ENCODE results near the gene AMBP.

The AMBP gene

DNA sequence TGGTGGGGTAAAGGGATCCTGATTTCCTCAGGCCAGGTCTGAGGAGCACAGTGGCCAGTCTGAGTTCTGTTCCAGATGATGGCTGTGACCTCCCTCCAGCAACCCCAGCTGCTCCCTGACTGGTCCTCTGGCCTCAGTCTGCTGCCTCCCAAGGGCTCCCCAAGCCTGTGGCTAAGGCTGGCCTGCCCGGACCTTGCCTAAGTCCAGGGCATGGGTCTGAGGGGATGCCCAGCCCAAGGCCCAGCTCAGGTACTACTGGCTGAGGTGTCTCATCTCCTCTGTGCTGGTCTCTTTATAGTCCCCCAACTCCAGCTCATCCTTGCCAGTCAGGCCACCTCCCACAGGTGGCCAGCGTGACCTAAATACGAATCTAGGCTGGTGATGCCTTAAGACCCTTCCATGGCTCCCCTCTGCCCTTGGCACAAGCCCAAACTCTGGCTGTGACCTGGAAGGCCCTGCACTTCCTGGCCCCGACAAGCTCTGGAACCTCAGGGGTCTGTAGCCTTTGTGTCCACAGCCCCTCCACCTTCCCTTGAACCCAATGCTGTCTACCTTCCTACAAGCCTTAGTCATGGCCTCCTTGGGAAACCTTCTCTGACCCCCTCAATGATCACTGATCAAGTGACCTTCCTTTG is 11.2 kb upstream of the AMBP start (continued):
- TF ChIP-seq, protein P1, sequence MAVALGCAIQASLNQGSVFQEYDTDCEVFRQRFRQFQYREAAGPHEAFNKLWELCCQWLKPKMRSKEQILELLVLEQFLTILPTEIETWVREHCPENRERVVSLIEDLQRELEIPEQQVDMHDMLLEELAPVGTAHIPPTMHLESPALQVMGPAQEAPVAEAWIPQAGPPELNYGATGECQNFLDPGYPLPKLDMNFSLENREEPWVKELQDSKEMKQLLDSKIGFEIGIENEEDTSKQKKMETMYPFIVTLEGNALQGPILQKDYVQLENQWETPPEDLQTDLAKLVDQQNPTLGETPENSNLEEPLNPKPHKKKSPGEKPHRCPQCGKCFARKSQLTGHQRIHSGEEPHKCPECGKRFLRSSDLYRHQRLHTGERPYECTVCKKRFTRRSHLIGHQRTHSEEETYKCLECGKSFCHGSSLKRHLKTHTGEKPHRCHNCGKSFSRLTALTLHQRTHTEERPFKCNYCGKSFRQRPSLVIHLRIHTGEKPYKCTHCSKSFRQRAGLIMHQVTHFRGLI (tag by site-specific recombination; IDR thresholded peaks at IDR 0.05): no peak
- TF ChIP-seq, protein P2, sequence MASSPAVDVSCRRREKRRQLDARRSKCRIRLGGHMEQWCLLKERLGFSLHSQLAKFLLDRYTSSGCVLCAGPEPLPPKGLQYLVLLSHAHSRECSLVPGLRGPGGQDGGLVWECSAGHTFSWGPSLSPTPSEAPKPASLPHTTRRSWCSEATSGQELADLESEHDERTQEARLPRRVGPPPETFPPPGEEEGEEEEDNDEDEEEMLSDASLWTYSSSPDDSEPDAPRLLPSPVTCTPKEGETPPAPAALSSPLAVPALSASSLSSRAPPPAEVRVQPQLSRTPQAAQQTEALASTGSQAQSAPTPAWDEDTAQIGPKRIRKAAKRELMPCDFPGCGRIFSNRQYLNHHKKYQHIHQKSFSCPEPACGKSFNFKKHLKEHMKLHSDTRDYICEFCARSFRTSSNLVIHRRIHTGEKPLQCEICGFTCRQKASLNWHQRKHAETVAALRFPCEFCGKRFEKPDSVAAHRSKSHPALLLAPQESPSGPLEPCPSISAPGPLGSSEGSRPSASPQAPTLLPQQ (tag by site-specific recombination; IDR thresholded peaks at IDR 0.05): no peak

DNA sequence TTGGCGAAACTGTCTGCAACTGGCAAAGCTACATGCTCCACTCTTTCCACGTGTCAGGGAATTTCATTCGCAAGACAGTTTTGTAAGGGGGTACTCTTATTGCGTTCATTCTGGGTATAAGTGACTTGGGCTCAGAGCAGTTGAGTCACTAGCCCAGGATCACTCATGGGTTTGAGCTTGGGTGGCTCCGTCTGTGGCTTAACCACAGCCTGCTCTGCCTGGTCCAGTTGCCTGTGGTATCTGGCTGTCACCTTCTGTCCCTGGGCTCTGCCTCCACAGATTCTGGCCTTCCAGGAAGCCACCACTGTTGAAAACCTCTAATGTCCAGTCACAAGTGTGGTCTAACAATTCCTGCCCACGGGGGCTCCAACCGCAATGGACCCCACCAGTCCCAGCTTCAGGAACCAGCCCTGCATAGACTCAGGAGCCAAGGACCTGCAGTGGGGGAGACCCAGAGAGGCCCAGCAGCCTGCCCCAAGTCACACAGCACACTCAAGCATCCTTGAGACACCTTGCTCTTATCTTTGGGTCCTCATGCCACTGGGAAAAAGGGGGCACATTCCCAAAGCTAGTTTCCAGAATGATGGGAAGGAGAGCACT is 10.6 kb upstream of the AMBP start:
- TF ChIP-seq, protein P3, sequence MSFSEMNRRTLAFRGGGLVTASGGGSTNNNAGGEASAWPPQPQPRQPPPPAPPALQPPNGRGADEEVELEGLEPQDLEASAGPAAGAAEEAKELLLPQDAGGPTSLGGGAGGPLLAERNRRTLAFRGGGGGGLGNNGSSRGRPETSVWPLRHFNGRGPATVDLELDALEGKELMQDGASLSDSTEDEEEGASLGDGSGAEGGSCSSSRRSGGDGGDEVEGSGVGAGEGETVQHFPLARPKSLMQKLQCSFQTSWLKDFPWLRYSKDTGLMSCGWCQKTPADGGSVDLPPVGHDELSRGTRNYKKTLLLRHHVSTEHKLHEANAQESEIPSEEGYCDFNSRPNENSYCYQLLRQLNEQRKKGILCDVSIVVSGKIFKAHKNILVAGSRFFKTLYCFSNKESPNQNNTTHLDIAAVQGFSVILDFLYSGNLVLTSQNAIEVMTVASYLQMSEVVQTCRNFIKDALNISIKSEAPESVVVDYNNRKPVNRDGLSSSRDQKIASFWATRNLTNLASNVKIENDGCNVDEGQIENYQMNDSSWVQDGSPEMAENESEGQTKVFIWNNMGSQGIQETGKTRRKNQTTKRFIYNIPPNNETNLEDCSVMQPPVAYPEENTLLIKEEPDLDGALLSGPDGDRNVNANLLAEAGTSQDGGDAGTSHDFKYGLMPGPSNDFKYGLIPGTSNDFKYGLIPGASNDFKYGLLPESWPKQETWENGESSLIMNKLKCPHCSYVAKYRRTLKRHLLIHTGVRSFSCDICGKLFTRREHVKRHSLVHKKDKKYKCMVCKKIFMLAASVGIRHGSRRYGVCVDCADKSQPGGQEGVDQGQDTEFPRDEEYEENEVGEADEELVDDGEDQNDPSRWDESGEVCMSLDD (tag by site-specific recombination; IDR thresholded peaks at IDR 0.05): no peak
- TF ChIP-seq MYNN (tag by site-specific recombination; IDR thresholded peaks at IDR 0.05; ENCODE audit: borderline replicate concordance) (no peak), ZNF366 (tag by site-specific recombination; conservative IDR thresholded peaks at IDR 0.05) (no peak), ZNF514 (tag by site-specific recombination; IDR thresholded peaks at IDR 0.05) (no peak), ZNF202 (tag by site-specific recombination; IDR thresholded peaks at IDR 0.05; ENCODE audit: borderline replicate concordance) (no peak), SCRT1 (tag by site-specific recombination; IDR thresholded peaks at IDR 0.05; ENCODE audit: borderline replicate concordance) (no peak), ZNF791 (tag by site-specific recombination; IDR thresholded peaks at IDR 0.05) (no peak), ZNF391 (tag by site-specific recombination; IDR thresholded peaks at IDR 0.05; ENCODE audit: borderline replicate concordance, low read depth) (no peak), YY1 (tag by site-specific recombination; IDR thresholded peaks at IDR 0.05) (no peak), HOXD13 (CRISPR knock-in tag; IDR thresholded peaks at IDR 0.05; ENCODE audit: borderline replicate concordance) (no peak), ZNF133 (tag by site-specific recombination; IDR thresholded peaks at IDR 0.05) (no peak), ZBTB20 (tag by site-specific recombination; IDR thresholded peaks at IDR 0.05) (no peak), ZNF610 (tag by site-specific recombination; IDR thresholded peaks at IDR 0.05; ENCODE audit: borderline replicate concordance) (no peak), ZNF423 (tag by site-specific recombination; IDR thresholded peaks at IDR 0.05) (no peak), ZNF658 (tag by site-specific recombination; IDR thresholded peaks at IDR 0.05) (no peak), ZNF23 (tag by site-specific recombination; IDR thresholded peaks at IDR 0.05; ENCODE audit: borderline replicate concordance) (no peak)
- TF ChIP-seq, protein P4, sequence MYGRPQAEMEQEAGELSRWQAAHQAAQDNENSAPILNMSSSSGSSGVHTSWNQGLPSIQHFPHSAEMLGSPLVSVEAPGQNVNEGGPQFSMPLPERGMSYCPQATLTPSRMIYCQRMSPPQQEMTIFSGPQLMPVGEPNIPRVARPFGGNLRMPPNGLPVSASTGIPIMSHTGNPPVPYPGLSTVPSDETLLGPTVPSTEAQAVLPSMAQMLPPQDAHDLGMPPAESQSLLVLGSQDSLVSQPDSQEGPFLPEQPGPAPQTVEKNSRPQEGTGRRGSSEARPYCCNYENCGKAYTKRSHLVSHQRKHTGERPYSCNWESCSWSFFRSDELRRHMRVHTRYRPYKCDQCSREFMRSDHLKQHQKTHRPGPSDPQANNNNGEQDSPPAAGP (tag by site-specific recombination; IDR thresholded peaks at IDR 0.05): no peak
- TF ChIP-seq, protein P5, sequence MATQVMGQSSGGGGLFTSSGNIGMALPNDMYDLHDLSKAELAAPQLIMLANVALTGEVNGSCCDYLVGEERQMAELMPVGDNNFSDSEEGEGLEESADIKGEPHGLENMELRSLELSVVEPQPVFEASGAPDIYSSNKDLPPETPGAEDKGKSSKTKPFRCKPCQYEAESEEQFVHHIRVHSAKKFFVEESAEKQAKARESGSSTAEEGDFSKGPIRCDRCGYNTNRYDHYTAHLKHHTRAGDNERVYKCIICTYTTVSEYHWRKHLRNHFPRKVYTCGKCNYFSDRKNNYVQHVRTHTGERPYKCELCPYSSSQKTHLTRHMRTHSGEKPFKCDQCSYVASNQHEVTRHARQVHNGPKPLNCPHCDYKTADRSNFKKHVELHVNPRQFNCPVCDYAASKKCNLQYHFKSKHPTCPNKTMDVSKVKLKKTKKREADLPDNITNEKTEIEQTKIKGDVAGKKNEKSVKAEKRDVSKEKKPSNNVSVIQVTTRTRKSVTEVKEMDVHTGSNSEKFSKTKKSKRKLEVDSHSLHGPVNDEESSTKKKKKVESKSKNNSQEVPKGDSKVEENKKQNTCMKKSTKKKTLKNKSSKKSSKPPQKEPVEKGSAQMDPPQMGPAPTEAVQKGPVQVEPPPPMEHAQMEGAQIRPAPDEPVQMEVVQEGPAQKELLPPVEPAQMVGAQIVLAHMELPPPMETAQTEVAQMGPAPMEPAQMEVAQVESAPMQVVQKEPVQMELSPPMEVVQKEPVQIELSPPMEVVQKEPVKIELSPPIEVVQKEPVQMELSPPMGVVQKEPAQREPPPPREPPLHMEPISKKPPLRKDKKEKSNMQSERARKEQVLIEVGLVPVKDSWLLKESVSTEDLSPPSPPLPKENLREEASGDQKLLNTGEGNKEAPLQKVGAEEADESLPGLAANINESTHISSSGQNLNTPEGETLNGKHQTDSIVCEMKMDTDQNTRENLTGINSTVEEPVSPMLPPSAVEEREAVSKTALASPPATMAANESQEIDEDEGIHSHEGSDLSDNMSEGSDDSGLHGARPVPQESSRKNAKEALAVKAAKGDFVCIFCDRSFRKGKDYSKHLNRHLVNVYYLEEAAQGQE (tag by site-specific recombination; IDR thresholded peaks at IDR 0.05): no peak
- TF ChIP-seq, protein P6, sequence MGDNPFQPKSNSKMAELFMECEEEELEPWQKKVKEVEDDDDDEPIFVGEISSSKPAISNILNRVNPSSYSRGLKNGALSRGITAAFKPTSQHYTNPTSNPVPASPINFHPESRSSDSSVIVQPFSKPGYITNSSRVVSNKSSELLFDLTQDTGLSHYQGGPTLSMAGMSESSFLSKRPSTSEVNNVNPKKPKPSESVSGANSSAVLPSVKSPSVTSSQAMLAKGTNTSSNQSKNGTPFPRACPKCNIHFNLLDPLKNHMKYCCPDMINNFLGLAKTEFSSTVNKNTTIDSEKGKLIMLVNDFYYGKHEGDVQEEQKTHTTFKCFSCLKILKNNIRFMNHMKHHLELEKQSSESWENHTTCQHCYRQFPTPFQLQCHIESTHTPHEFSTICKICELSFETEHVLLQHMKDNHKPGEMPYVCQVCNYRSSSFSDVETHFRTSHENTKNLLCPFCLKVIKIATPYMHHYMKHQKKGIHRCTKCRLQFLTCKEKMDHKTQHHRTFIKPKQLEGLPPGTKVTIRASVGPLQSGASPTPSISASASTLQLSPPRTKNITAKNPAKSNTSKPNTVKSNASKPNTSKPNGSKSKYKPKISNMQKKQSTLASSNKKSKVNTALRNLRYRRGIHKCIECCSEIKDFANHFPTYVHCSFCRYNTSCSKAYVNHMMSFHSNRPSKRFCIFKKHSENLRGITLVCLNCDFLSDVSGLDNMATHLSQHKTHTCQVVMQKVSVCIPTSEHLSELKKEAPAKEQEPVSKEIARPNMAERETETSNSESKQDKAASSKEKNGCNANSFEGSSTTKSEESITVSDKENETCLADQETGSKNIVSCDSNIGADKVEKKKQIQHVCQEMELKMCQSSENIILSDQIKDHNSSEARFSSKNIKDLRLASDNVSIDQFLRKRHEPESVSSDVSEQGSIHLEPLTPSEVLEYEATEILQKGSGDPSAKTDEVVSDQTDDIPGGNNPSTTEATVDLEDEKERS (tag by site-specific recombination; IDR thresholded peaks at IDR 0.05): no peak
- no peaks in the 10 kb centered on the region for H3K36me3 ChIP-seq (ENCODE audit: control insufficient read depth in 2 of 2, insufficient read depth in 1 of 2, low read length in 2 of 2)
- no peaks in the 10 kb centered on the region for H3K9me3 ChIP-seq (ENCODE audit: control insufficient read depth, insufficient read depth, low read depth, low read length)
- ChIA-PET CTCF (interaction anchor here (0.5 to 2.4 kb wide), 4 partner anchors 19 to 1269 kb away, joined by 3 to 11 read pairs (median 8); no protein-coding TSS in a partner anchor), POLR2A (no interaction called here)
- H3K27ac ChIP-seq (ENCODE audit: extremely low read depth, low read depth, low read length): no peak overlapping the region
- H3K4me3 ChIP-seq (ENCODE audit: low read depth, low read length): no peak overlapping the region
- no peaks in the 10 kb centered on the region for H3K4me1 ChIP-seq (ENCODE audit: control insufficient read depth, insufficient read depth, low read length)
